GM18951 (cell line): ENCODE data around the gene PPP5C.
"Not testable (repeated sequence)": the region's sequence is repeated elsewhere in the genome, so short reads cannot be mapped to it uniquely, and the experiment has no call there.

ENCODE experiments used
- POLR2A ChIP-seq: IDR thresholded peaks from 4 replicates; pipeline ENCODE4 v1.6.1; 2011; ENCODE audit warnings: mild to moderate bottlenecking; ENCODE audit not compliant: insufficient read length, insufficient read depth; ENCODE audit errors: extremely low read depth
- in situ Hi-C: fragments of 300-500 bp; cut with MboI; formaldehyde crosslinking; loops from one replicate; pipeline ENCODE4 v1.12.0; 2022; ENCODE audit warnings: low sequenced_read_pairs, mixed read lengths, inconsistent platforms; ENCODE audit not compliant: unreplicated experiment

The PPP5C gene

GRCh38 chr19:46361915-46362314 lies 15.0 kb downstream of the PPP5C start:
- in situ Hi-C loops = no loop called here
- no peak for TF ChIP-seq POLR2A

- in situ Hi-C loops = no loop called here
- TF ChIP-seq POLR2A = no peak
These were observed 17.5 kb downstream of the PPP5C start for GRCh38 chr19:46364359-46364758.

- in situ Hi-C loops = no loop called here
- no peak for TF ChIP-seq POLR2A
These were observed 18.7 kb downstream of the PPP5C start for GRCh38 chr19:46365561-46365960.

- TF ChIP-seq POLR2A = no peak
- in situ Hi-C loops = no loop called here
These were observed 19.9 kb downstream of the PPP5C start for GRCh38 chr19:46366620-46367292.

GRCh38 chr19:46367426-46367825 lies 20.5 kb downstream of the PPP5C start:
- no peak for TF ChIP-seq POLR2A
- in situ Hi-C loops = no loop called here

- in situ Hi-C loops = no loop called here
- no peak for TF ChIP-seq POLR2A
These were observed 21.2 kb downstream of the PPP5C start for GRCh38 chr19:46368116-46368515.

- TF ChIP-seq POLR2A = no peak
- in situ Hi-C loops = no loop called here
These were observed 22.9 kb downstream of the PPP5C start for GRCh38 chr19:46369817-46370216.

- in situ Hi-C loops = no loop called here
- TF ChIP-seq POLR2A = no peak
These were observed 24.5 kb downstream of the PPP5C start for GRCh38 chr19:46371371-46371901.

- in situ Hi-C loops = no loop called here
- TF ChIP-seq POLR2A = no peak
These were observed 26.1 kb downstream of the PPP5C start for GRCh38 chr19:46372901-46373490.

- no peak for TF ChIP-seq POLR2A
- in situ Hi-C loops = no loop called here
These were observed 26.8 kb downstream of the PPP5C start for GRCh38 chr19:46373491-46374359.

GRCh38 chr19:46374536-46375475 lies 27.9 kb downstream of the PPP5C start:
- TF ChIP-seq POLR2A = no peak
- in situ Hi-C loops = no loop called here

GRCh38 chr19:46375476-46376067 lies 28.7 kb downstream of the PPP5C start:
- in situ Hi-C loops = not testable (repeated sequence)
